ENCODE results near the gene HOXD10.

HOXD10 gene

DNA sequence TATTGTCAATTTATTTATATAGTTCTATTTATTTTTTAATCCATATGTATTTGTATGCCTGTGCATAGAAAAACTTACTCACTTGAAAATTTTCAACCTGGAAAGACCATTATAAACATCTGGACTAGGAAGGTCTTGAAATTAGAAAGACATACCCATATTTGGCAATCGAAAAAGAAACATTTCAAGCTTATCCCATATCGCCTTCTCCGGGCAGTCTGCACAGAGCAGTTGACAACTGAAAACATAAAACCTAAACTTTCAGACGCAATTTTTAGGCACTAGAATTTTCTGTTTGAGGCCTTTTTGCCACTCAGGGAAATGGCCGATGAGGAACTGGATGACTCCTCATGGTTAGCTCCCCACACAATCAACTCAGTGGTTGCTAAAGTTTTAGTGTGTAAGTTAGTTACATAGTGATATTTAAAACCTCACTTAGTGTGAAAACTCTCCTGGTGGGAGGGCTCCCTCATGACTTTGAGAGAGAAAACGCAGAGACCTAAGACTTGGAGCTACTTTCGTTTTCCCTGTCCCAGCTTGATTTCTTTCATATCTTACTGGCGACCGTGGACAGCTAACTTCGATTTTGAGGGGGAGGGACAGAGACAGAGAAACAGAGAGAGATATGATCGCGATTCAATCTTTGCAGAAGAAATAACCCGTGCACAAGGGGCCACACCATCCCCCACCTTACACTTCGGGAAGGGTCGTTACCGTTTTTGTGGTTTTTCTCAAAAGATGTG is 20.2 kb upstream of the HOXD10 start:
- DNase-seq, result no peak

DNA sequence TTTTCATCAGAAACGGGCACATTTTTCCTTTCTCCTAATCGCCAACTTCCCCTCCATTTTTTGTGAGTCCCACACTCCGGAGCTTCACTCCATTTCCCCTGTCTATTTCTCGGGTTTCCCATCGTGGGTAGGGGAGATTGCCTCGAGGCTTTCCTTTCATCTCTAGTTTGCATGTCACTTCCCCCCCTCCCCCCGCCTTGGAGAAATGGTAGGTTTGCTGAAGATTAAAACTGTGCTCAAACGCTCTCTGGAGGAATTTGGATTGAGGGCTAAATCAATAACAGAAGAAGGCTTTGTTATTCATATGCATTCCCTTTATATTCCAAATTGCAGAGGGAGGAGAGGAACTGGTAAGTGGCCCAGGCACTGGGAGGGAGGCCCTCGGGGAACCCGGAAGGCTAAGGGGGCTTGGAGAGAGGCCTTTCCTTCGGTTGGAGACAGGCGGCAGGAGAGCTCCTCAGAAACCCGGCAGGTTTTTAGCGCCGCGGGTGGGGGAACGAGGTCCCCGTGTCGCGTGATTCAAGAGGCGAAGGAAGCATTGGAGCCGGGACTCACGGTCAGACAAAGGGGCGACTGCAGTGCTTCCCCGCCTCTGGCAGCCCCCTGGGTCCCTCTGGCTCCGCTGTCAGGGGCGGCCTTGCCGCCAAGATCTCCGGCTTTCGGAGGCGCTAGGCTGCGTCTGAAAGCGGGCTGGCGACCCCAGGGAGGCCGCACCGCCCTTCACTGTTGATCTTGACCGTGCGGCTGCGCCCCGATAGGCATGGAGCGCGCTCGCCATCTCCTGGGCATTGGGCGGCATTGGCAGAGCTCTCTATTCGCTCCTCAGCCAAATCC is 19.4 kb upstream of the HOXD10 start:
- peak; percentile 85 for DNase-seq

DNA sequence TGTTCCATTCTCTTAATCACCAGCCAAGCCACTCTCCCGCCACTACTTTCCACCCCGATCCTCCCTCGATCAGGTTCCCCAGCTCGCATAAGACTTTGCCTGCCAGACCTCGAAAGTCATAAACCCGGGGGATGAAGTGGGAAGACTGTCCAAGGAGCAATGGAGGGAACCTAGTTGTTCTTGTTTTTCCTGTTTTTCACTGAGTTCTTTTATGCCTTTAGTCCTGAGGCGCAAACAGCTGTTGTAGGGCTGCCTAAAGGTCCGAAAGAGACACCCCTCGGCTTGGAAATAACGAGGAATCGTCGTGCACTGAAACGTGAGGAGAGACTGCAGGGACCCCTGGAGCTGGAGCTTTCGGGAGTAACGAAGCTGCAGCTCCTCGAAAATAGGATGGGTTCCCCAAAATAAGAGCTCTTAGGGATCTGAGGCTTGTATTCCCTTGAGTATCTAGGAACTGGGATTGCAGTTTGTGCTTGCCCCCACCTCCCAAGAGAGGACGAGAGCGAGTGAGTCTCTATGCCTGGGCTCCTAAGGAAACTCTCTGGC is 18.7 kb upstream of the HOXD10 start:
- DNase-seq, result no peak

DNA sequence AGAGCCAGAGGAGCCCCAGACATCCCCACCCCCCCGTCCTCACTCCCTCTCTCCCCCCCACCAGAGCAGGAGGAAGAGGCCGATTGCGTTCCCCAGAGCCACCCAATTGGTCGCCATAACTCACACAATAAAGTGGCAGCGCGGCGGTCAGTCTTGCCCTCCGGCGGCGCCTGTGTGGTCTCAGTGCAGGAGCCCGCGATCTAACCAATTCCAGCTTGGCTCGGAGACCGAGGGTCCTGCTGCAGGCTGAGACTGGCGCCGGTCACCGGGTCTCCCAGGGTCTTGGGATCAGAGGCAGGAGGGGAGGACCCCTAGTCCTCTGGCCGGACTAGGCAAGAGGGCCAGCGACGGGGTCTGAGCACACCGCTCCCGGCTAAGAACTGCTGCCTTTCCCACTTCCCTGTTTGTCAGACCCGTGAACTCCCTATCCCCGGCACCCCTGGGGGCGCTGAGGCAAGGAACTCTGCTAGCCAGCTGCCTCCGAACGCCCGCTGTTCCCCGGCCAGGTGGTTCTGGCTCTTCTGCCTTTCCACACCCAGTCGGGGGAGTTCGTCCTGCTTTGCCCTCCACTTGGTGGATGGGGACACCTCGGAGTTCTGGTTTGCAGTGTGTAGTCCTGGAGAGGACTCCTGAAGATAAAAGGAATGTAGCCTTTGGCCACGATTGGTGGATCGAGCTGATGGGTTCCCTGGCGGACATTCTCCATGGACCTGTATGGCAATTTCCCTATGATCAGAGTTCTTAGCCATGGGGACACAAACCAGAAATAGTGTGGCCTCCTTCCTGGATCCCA is 18.0 kb upstream of the HOXD10 start:
- DNase-seq, result no peak

DNA sequence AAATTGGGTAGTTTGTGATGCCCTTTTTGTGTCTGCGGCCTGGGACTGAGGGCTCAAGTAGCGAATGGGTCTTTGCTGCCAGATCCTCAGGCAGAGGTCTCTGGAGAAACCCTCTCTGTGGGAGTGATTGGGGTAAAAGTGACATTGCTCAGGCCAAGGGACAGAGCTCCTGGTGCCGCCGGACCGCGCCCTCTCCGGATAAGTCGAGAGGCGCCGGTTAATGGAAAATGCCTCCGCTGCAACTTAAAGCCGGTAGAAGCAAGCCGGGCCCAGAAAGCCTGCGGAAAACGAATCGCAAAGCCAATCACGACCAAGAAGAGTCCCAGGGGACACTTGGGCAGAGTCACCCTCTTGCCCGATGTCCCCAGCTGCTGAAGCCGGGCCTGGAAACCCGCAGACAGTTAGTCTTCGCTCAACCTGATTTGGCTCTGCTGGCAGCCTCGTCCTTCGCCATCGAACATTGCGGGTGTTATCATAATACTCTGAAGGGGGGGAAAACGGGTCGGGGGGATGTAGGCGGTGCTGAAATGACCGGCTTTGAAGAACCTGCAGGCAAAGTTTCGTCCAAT is 17.3 kb upstream of the HOXD10 start:
- DNase-seq, result no peak

DNA sequence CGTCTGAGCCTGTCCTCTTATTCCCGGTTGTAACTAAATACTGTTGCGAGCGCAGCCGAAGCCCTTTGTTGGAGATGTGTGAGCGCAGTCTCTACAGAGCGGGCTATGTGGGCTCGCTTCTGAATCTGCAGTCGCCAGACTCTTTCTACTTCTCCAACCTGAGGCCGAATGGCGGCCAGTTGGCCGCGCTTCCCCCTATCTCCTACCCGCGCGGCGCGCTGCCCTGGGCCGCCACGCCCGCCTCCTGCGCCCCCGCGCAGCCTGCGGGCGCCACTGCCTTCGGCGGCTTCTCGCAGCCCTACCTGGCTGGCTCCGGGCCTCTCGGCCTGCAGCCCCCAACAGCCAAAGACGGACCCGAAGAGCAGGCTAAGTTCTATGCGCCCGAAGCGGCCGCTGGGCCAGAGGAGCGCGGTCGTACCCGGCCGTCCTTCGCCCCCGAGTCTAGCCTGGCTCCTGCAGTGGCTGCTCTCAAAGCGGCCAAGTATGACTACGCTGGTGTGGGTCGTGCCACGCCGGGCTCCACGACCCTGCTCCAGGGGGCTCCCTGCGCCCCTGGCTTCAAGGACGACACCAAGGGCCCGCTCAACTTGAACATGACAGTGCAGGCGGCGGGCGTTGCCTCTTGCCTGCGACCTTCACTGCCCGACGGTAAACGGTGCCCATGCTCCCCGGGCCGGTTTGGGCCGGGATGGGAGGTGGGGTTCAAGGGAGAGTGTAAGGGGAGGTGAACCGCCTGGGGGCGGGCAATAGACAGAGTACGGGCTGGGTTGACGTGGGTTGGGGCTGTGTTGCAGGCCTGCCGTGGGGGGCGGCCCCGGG is 16.6 kb upstream of the HOXD10 start, which contains the start of gene HOXD12:
Gene HOXD12 (plus strand): TSS at position 68 of the 819 bp plus-strand sequence. CDS start 7 bp downstream, at position 75.
- DNase-seq, result no peak

DNA sequence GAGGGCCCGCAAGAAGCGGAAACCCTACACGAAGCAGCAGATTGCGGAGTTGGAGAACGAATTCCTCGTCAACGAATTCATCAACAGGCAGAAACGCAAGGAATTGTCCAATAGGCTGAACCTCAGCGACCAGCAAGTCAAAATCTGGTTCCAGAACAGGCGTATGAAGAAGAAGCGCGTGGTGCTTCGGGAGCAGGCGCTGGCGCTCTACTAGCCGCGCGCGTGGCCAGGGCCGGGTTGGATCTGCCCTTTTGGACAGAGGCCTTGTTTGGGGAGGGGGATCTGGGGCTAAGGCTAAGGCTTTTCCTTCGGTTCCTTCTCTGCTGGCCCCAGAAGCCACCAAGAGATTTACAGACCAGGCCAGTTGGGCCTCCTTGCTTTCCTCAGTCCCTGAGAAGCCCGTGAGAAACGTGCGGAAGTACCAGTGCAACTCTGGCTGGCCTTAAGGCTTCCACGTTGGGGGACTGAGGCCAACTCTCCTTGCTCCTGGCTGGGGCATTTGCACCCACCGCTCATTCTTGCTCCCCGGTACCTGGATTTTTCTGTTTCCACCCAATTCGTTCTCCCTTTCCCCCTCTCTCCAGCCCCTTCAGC is 15.9 kb upstream of the HOXD10 start:
- DNase-seq, result no peak

DNA sequence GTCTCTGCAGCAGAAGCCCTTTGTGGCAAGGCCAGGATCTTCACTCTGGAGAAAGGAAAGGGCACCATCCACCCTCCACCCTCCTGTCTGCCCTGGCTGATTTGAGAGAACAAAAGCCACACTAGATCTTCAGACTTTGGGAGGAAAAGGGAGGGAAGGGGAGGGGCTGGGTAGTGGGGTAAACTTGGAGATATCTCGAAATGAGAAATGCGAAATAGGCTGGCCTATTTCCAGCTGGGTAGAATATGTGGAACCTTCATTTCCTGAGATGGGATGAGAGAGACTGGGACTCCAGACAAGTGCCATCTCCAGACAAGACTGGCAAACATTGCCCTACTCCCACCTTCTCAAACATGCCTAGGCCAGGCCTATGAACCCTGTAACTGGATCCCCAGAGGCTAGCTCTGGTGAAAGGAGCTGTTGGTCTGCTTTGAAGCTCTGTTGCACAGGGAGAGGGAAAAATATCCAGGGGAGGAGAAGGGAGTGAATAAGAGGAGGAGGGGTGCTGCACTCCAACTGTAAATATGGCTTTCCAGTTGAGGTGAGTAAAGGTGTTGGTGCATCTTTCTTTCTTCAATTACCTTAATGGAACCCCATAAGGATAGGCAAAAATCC is 15.3 kb upstream of the HOXD10 start:
- no peak for DNase-seq

DNA sequence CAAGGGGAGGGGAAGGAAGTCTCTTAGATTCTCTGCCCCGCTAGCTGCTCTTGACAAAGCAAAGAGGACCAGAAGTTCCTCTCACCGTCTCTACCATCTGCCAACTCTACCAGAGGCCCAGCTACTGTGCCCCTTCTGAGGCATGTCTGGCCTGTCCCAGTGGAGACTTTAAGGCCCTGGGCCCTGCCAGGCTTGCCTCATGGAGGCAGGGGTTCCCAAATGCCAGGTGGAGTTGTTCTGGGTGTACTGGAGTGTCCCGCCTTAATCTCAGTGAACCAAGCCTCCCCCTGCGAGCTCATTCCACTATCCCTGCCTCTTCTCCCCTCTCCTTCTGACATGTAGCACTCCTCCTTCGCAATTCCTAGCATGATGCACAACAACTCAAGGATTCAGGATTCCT is 14.7 kb upstream of the HOXD10 start:
- DNase-seq, result no peak

DNA sequence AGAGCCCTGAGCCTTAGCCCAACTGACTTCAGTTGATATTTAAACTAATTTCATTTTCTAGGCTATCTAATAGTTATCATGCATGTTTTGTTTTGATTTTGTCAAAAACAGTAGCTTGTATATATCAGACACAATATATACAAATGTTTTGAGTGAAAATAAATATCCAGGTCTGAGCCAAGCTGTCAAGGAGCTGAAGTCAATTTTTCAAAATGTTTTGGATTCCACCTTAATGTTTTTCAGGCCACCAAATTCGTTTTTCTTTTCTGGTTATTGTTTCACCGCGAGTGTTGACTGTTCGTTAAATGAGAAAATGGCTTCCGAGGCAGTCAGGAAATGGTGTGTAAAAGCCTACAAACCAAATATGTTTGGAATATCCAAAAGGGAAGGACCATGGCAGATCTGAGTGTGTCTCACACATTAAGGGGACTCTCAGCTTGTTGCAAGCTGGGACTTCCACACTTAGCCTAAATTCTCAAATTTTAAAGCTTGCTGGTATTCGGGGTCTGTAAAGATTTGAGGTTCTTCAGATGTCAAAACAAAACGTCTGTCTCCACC is 14.2 kb upstream of the HOXD10 start:
- DNase-seq, result no peak

DNA sequence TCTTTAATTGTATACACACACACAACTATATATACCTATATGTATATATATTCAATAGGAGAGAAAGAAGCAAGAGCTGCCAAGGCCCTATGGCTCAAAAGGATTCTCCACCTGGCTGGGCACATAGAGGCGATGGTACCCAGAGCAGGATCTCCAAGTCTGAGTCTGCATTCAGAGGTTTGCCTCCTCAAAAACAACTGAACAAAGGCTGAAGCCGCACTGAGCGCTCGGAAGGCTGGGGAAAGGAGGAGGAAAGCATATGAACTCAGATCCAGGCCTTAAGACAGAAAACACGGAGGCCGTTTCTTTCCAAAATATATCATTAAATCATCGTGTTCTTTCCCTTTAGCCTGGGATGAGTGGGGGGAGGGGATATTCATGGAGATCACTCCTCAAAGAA is 13.4 kb upstream of the HOXD10 start:
- no peak for DNase-seq

DNA sequence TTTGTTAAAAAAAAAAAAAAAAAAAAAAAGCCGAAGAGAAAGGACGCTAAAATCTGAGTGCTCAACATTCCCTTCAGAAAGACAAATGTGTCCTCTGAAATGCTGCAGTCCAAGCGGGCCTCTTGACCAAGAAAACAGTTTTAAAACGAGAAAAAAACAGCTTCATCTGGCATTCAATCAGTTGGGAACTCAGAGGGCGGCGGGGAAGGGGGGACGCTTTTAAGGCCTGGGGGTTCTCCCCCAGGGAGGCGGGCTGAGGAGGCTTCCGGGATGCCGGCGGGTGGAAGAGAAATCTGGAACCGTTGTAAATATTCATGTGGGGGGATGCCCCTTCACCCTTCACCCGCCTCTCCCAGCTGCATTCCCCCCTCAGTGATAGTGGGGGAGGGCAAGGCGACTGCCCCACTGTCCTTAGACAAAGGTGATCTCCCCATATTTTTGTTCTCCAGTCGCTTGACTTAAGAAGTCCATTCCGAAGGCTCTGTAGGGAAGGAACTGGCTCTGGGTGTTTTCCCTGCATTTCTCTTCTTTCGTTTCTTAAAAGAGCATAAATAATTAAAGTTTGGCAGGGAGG is 12.7 kb upstream of the HOXD10 start:
- DNase-seq, result no peak

DNA sequence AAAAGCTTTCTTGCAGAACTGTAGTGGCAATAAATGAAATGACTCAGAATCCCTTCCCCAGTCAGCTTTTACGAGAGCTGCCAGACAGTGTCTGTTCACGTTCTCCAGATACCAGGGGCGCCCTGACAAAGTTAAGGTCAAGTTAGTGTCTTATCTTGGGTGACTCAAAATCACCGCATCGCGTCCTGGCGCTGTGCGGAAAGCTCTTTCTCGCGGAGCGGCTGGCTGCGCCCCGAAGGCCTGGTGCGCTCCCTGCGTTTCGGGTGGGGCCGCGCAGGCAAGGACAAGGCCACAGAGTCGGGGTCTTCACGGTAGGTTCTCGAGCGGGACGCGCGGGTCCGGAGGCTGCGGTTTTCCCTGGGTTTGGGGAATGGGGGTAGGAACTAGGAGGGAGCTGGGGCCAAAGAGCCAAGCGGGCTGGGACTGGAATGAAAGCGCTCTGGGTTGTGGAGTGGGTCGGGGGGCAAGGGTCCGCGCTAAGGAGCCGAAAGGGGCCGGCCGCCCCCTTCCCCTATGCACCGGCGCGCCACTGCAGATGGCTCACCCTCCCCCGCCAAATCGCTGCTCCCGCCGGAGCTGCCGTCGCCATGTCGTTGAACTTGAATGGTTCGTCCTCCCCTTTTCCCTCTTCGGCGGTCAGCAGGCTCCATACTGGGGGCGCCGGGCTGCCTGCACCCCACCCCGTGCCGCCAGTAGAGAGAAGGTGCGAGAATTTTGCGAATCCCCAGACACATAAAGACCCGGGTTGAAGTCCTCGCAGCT is 12.1 kb upstream of the HOXD10 start:
- no peak for DNase-seq

DNA sequence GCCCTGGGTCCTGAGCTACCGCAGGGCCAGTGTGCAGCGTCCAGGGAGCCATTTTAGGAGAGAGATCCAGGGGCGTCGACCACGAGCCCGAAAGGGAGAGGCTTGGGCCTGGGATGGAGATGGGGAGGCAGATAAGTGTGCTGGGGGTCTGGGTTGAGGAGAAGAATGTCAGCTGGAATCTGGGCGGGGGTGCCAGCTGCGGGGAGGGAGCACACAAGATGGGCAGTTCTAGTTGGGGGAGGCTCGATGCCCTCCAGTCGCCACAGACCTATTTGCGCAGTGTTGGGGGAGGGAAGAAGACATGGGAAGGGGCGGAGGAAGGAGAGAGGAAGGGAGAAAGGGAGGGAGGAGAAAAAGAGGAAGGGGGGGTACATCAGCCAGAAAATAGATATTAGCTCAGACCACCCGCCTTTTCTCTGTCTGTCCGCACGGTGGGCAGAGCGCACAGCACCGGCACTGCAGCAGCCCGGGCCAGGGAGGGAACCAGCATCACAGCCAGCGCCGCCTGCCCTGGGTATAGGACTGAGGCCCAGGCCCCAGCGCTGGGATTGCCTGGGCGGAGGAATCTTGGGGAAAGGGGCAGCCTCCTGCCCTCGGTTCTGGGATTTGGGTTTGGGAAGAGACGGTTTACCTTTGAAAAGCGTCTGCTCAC is 11.4 kb upstream of the HOXD10 start:
- DNase-seq, result no peak

DNA sequence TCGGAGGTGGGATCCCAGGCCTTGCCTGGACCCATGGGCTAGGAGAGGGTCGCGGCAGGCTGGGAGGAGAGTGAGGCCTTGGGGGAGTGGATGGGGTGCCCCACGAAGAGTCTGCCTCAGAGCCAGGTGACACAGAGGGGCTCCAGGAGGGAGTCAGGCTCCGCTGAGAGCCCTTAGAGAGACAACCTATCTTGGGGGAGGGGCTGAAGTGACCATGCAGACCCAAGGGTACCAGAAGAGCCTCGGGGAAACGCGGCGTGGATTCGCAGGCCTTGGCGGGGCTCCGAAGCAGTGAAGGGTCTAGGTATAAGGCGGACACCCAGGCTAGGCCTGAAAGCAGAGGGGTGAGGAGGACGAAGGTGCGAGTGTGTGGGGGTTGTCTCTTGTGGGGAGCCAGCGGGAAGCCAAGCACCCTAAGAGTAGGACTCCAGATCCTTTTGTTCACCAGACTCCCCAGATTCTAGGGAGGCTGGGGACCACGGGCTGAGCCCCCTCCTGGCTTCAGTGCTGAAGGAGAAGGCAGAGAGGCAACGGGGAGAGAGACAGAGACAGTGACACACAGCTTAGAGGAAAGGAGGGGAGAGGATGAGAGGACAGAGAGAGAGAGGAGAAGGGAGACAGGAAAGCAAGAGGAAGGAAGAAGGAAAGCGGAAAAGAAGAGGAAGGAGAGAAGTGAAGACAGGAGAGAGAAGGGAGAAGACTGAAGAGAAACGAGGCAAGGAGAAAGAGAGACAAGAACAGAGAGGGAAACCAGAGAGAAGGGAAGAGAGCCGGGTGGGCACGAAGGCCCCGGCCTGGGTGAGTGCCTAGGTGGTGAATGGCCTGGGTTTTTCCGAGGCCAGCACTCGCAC is 10.6 kb upstream of the HOXD10 start:
- DNase-seq, result no peak

DNA sequence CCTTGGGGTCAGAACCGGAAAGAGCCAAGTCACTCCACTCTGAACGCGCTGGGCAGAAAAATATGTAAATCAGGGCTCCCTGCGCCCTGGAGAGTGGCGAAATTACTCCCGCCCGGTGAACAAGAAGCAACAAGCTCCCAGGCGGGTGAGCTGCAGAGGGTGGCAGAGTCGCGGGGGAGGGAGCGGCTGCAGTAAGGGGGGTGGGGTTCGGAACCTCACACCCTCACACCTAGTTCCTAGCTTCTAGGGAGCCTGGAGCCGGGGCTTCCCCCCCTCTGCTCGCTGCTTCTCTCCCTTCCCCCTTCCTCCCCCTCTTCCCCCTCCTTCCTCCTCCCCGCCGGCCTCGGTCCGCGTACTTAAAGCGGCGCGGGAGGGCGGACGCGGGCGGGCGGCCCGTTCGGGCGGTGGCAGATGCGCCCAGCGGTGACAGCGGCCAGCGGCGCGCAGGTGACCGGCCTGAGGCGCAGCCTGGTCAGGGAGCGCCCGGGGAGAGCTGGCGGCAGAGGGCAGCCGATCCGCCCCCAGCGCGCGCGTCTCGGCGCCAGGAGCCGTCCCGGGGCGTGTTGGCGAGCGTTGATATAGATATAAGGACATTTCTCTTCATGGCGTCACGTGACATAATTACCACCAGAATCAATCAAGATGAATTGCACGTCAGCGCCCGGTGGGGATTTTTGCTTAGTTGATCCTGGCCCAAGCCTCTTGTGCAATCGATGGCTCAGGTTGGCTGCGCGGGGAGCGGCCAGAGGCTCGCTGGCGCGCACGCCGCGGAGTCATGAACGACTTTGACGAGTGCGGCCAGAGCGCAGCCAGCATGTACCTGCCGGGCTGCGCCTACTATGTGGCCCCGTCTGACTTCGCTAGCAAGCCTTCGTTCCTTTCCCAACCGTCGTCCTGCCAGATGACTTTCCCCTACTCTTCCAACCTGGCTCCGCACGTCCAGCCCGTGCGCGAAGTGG is 9.7 kb upstream of the HOXD10 start, which contains the start of gene HOXD11:
Gene HOXD11 (plus strand): TSS at position 700 of the 959 bp plus-strand sequence. CDS start 76 bp downstream, at position 776.
- peak; percentile 58 for DNase-seq
